HEK293 (cell line): Measurements from ENCODE around the gene MKRN1.

ENCODE experiments used
- FEZF1 ChIP-seq: fragments of 450-650 bp; formaldehyde crosslinking; IDR thresholded peaks from 2 replicates; pipeline ENCODE4 v1.5.1; 2016; ENCODE audit warnings: missing biosample characterization, missing genetic modification characterization
- SCRT2 ChIP-seq: fragments of 450-650 bp; formaldehyde crosslinking; IDR thresholded peaks from 2 replicates; pipeline ENCODE4 v1.5.1; 2016; ENCODE audit warnings: missing biosample characterization, missing genetic modification characterization
- ZNF514 ChIP-seq: fragments of 450-650 bp; formaldehyde crosslinking; IDR thresholded peaks from 2 replicates; pipeline ENCODE4 v1.5.1; 2016; ENCODE audit warnings: missing biosample characterization, missing genetic modification characterization

DNA sequence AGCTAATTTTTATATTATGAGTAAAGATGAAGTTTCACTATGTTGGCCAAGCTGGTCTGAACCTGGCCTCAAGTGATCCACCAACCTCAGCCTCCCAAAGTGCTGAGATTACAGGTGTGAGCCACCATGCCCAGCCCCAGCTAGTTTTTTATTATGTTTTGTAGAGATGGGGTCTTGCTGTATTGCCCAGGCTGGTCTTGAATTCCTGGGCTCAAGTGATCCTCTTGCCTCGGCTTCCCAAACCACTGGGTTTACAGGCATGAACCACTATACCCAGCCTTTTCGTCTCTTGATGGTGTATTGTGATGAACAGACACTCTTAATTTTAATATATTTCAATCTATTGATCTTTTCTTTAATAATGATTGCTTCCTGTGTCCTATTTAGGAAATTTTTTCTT lies 57.8 kb downstream of the MKRN1 start:
- TF ChIP-seq FEZF1 (tag by site-specific recombination) (no peak), SCRT2 (tag by site-specific recombination) (no peak), ZNF514 (no peak)
